ENCODE results near the gene SGPP2.

Gene SGPP2, protein sequence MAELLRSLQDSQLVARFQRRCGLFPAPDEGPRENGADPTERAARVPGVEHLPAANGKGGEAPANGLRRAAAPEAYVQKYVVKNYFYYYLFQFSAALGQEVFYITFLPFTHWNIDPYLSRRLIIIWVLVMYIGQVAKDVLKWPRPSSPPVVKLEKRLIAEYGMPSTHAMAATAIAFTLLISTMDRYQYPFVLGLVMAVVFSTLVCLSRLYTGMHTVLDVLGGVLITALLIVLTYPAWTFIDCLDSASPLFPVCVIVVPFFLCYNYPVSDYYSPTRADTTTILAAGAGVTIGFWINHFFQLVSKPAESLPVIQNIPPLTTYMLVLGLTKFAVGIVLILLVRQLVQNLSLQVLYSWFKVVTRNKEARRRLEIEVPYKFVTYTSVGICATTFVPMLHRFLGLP

DNA sequence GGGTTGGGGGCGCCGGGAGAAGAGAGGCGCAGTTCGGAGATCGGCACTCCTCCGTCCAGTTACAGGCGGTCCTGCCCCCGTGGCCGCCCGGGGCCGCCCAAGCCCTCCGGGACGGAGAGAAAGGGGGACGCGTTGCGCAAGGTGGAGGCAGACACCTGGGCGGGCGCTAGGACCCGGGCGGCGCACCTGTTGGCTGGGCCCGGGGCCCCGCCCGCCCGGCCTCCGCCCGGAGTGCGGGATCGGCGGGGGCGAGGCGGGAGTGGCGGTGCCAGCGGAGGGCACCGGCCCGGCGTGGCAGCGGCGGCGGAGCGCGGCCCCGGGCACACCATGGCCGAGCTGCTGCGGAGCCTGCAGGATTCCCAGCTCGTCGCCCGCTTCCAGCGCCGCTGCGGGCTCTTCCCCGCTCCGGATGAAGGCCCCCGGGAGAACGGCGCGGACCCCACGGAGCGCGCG, at the start of gene SGPP2:
Gene SGPP2 (plus strand): TSS at position 268 of the 453 bp plus-strand sequence. CDS start 60 bp downstream, at position 328.
- peak within 1 kb of the TSS; percentile 47 for H3K4me3 ChIP-seq (ENCODE audit: severe bottlenecking)
- ATAC-seq (ENCODE audit: low read depth): peak; percentile 51
- peaks cover 26% of the 10 kb centered on the region for H3K27me3 ChIP-seq (ENCODE audit: insufficient read depth, poor library complexity, severe bottlenecking)

DNA sequence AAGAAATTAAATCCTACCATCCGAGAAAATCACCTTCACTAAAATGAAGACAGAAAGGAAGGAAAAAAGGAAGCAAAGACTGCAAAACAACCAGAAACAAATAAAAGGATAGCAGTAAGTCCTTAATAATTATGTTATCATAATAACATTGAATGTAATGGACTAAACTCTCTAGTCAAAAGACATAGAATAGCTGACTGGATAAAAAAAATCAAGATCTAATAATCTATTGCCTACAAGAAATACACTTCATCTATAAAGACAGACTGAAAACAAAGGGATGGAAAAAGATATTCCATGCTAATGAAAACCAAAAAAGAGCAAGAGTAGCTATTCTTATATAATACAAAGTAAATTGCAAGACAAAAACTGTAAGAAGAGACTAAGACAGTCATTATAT, 48.5 kb upstream of the SGPP2 start:
- no peaks in the 10 kb centered on the region for H3K27me3 ChIP-seq (ENCODE audit: insufficient read depth, poor library complexity, severe bottlenecking)
- no peak for ATAC-seq (ENCODE audit: low read depth)
- TF ChIP-seq, protein P1, sequence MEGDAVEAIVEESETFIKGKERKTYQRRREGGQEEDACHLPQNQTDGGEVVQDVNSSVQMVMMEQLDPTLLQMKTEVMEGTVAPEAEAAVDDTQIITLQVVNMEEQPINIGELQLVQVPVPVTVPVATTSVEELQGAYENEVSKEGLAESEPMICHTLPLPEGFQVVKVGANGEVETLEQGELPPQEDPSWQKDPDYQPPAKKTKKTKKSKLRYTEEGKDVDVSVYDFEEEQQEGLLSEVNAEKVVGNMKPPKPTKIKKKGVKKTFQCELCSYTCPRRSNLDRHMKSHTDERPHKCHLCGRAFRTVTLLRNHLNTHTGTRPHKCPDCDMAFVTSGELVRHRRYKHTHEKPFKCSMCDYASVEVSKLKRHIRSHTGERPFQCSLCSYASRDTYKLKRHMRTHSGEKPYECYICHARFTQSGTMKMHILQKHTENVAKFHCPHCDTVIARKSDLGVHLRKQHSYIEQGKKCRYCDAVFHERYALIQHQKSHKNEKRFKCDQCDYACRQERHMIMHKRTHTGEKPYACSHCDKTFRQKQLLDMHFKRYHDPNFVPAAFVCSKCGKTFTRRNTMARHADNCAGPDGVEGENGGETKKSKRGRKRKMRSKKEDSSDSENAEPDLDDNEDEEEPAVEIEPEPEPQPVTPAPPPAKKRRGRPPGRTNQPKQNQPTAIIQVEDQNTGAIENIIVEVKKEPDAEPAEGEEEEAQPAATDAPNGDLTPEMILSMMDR (IDR thresholded peaks at IDR 0.05; ENCODE audit: poor library complexity, severe bottlenecking): no peak
- H3K9me3 ChIP-seq (ENCODE audit: severe bottlenecking): no peaks in the 10 kb centered on the region
- no peak for DNase-seq (ENCODE audit: low spot score)
- no peaks in the 10 kb centered on the region for H3K4me1 ChIP-seq (ENCODE audit: insufficient read depth, poor library complexity, severe bottlenecking)
- H3K27ac ChIP-seq (ENCODE audit: poor library complexity, severe bottlenecking): no peak overlapping the region
- no peak overlapping the region for H3K4me3 ChIP-seq (ENCODE audit: severe bottlenecking)
- H3K36me3 ChIP-seq (ENCODE audit: low read depth): no peaks in the 10 kb centered on the region

More for the DNA sequence above, at the start of gene SGPP2:
- no peaks in the 10 kb centered on the region for H3K36me3 ChIP-seq (ENCODE audit: low read depth)
- no peaks in the 10 kb centered on the region for H3K9me3 ChIP-seq (ENCODE audit: severe bottlenecking)
- H3K27ac ChIP-seq (ENCODE audit: poor library complexity, severe bottlenecking): no peak within 1 kb of the TSS
- peaks cover 6% of the 10 kb centered on the region for H3K4me1 ChIP-seq (ENCODE audit: insufficient read depth, poor library complexity, severe bottlenecking)
- no peak for DNase-seq (ENCODE audit: low spot score)
- TF ChIP-seq, protein P1 (IDR thresholded peaks at IDR 0.05; ENCODE audit: poor library complexity, severe bottlenecking): no peak

DNA sequence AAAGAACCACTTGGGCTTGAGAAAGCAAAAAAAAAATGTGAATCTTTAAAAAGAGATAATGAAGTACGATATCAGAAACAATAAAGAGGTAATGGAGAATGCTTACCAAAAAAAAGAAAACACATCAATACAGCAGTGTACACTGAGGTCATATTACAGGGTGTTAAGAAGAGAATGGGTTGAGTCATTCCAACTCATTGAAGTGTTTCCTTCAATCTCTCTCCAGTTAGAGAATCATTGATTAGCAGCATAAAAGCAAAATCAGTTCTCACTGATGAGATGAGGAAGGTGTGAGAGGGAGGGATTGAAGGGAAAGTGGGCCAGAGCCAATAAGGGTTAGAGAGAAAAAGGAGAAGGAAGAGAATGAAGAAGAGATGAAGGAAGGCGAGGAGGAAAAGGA, 43.9 kb upstream of the SGPP2 start:
- ATAC-seq (ENCODE audit: low read depth) (no peak), DNase-seq (ENCODE audit: low spot score) (no peak)
- no peak overlapping the region for H3K27ac ChIP-seq (ENCODE audit: poor library complexity, severe bottlenecking)
- H3K4me3 ChIP-seq (ENCODE audit: severe bottlenecking): no peak overlapping the region
- no peaks in the 10 kb centered on the region for H3K27me3 ChIP-seq (ENCODE audit: insufficient read depth, poor library complexity, severe bottlenecking)
- H3K36me3 ChIP-seq (ENCODE audit: low read depth): no peaks in the 10 kb centered on the region
- no peaks in the 10 kb centered on the region for H3K9me3 ChIP-seq (ENCODE audit: severe bottlenecking)
- TF ChIP-seq, protein P1 (IDR thresholded peaks at IDR 0.05; ENCODE audit: poor library complexity, severe bottlenecking): no peak
- no peaks in the 10 kb centered on the region for H3K4me1 ChIP-seq (ENCODE audit: insufficient read depth, poor library complexity, severe bottlenecking)

DNA sequence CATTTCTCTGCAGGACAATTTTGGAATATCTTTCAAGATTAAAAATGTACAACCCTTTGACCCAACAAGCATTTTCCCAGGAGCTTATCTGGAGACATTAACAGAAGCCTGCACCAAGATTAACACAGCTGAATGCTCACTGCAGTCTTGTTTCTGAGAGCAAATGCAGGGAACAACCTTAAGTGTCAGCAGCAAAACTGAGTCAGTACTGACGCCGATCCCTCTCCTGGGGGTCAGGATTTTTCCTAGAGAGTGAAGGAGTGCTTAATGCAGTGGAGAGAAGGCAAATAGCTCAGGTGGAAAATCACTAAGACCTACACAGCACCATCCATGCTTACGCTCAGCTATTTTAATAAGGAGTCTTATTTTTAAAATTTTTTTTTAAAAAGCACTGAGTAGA, 42.8 kb upstream of the SGPP2 start:
- H3K36me3 ChIP-seq (ENCODE audit: low read depth): no peaks in the 10 kb centered on the region
- no peak overlapping the region for H3K4me3 ChIP-seq (ENCODE audit: severe bottlenecking)
- no peak overlapping the region for H3K27ac ChIP-seq (ENCODE audit: poor library complexity, severe bottlenecking)
- no peaks in the 10 kb centered on the region for H3K27me3 ChIP-seq (ENCODE audit: insufficient read depth, poor library complexity, severe bottlenecking)
- DNase-seq (ENCODE audit: low spot score): no peak
- TF ChIP-seq, protein P1 (IDR thresholded peaks at IDR 0.05; ENCODE audit: poor library complexity, severe bottlenecking): no peak
- H3K9me3 ChIP-seq (ENCODE audit: severe bottlenecking): no peaks in the 10 kb centered on the region
- ATAC-seq (ENCODE audit: low read depth): no peak
- no peaks in the 10 kb centered on the region for H3K4me1 ChIP-seq (ENCODE audit: insufficient read depth, poor library complexity, severe bottlenecking)

DNA sequence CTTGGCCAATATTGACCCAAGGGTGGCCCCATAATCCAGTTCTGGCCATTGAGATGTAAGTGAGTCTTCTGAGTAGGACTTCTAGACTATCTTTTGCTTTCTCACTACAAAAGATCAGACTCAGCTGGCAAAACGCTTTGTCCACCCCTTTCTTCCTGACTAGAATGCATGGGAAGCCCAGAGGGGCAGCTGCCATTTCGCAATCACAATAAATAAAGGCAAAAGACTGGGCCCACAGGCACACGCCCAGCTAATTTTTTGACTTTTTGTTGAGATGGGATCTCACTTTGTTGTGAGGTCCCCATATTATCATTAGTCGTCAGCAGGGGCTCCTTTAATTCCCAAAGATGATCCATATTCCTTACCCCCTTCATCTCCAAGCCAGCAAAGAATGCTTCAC, 41.1 kb upstream of the SGPP2 start:
- no peaks in the 10 kb centered on the region for H3K9me3 ChIP-seq (ENCODE audit: severe bottlenecking)
- TF ChIP-seq, protein P1 (IDR thresholded peaks at IDR 0.05; ENCODE audit: poor library complexity, severe bottlenecking): no peak
- H3K4me1 ChIP-seq (ENCODE audit: insufficient read depth, poor library complexity, severe bottlenecking): no peaks in the 10 kb centered on the region
- ATAC-seq (ENCODE audit: low read depth): no peak
- no peak overlapping the region for H3K27ac ChIP-seq (ENCODE audit: poor library complexity, severe bottlenecking)
- no peaks in the 10 kb centered on the region for H3K27me3 ChIP-seq (ENCODE audit: insufficient read depth, poor library complexity, severe bottlenecking)
- DNase-seq (ENCODE audit: low spot score): no peak
- H3K4me3 ChIP-seq (ENCODE audit: severe bottlenecking): no peak overlapping the region
- no peaks in the 10 kb centered on the region for H3K36me3 ChIP-seq (ENCODE audit: low read depth)
